Measurements from ENCODE around the gene OR4K17. TPM values are rescaled to one million over a fixed set of nuclear protein-coding genes. Genes with fewer than 3 reads are reported as not detected.
"Not testable (repeated sequence)": the region's sequence is repeated elsewhere in the genome, so short reads cannot be mapped to it uniquely, and the experiment has no call there.

The OR4K17 gene
- total RNA-seq, result not detected

GRCh38 chr14:20110438-20110837 is at the start of gene OR4K17:
TSS of gene OR4K17 (plus strand) at chr14:20110739. CDS start at chr14:20117500, 6,761 bp downstream.
- DNase-seq (ENCODE audit: low spot score in 2 of 2), result no peak
- FAIRE-seq, result no peak

GRCh38 chr14:20092050-20092449 is 18.5 kb upstream of the OR4K17 start:
- DNase-seq (ENCODE audit: low spot score in 2 of 2) (no peak), FAIRE-seq (no peak)

GRCh38 chr14:20093442-20093841 is 17.1 kb upstream of the OR4K17 start:
- DNase-seq (ENCODE audit: low spot score in 2 of 2), result no peak
- FAIRE-seq, result no peak

- FAIRE-seq; DNase-seq (ENCODE audit: low spot score in 2 of 2): not testable (repeated sequence)
Measured at GRCh38 chr14:20098926-20099770, 11.4 kb upstream of the OR4K17 start.

GRCh38 chr14:20112321-20112720 is 1.8 kb downstream of the OR4K17 start:
- FAIRE-seq, result no peak
- DNase-seq (ENCODE audit: low spot score in 2 of 2), result no peak

GRCh38 chr14:20116748-20117147 is 6.2 kb downstream of the OR4K17 start:
- DNase-seq (ENCODE audit: low spot score in 2 of 2) (no peak), FAIRE-seq (no peak)

- DNase-seq (ENCODE audit: low spot score in 2 of 2) (no peak), FAIRE-seq (no peak)
Measured at GRCh38 chr14:20118795-20119194, 8.3 kb downstream of the OR4K17 start.

DNA sequence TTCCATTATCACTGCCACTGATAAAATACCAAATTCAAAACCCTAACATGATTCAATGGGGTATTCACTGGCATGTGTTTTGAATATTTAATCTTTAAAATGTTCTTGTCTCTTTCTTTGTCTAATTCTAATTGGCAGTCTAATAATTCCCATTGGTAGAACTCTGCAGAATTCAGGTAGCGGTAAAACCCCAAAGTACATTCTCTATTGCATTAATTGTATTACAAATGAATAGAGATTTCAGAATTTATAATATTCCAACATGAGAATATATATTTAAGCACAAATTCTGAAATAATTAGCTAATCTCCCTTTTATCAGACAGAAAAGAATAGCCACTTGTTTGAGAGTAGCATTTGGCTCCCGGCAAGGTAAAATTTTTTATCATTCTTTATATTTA is 28.0 kb downstream of the OR4K17 start, which contains the start of gene OR4N5:
Gene OR4N5, plus strand, starts transcription at position 301 of the 400 bp plus-strand sequence. CDS start 4,916 bp downstream, outside the sequence.
- DNase-seq (ENCODE audit: low spot score in 2 of 2) (no peak), FAIRE-seq (no peak)

DNA sequence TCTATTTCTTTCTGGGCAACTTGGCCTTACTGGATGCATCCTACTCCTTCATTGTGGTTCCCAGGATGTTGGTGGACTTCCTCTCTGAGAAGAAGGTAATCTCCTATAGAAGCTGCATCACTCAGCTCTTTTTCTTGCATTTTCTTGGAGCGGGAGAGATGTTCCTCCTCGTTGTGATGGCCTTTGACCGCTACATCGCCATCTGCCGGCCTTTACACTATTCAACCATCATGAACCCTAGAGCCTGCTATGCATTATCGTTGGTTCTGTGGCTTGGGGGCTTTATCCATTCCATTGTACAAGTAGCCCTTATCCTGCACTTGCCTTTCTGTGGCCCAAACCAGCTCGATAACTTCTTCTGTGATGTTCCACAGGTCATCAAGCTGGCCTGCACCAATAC is 33.4 kb downstream of the OR4K17 start:
- DNase-seq (ENCODE audit: low spot score in 2 of 2) (no peak), FAIRE-seq (no peak)

- FAIRE-seq (no peak), DNase-seq (ENCODE audit: low spot score in 2 of 2) (no peak)
Measured at GRCh38 chr14:20144820-20145219, 34.3 kb downstream of the OR4K17 start.

GRCh38 chr14:20164462-20164861 is 53.9 kb downstream of the OR4K17 start:
- no peak for DNase-seq (ENCODE audit: low spot score in 2 of 2)
- no peak for FAIRE-seq

DNA sequence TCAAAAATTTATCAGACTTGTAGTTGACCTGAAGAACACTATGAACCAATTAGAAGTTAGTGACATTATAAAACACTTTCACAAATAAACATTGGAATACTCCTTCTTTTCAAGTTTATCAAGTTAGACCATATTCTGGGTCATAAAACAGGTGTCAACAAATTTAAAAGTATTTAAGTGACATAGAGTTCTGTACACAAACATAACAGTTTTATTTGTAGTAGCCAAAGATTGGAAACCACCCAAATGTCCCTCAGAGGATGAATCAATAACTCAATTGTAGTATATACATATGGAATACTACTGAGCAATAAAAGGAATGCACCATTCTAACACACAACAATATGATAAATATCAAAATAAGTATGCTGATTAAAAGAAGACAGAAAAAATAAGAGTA is 56.6 kb downstream of the OR4K17 start:
- FAIRE-seq (no peak), DNase-seq (ENCODE audit: low spot score in 2 of 2) (no peak)

DNA sequence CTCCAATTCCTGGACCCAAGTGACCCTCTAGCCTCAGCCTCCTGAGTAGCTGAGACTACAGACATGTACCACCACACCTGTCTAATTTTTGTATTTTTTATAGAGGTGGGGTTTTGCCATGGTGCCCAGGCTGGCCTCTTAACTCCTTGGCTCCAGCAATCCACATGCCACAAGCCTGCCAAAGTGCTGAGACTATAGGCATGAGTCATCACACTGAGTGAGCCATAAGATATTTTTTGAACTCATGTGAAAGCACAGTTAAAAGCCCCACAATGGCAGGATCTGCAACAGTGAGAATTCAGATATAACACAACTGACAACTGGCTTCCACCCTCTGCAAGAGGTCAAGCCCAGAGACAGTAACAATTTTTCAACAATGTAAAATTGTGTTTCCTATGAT is 59.3 kb downstream of the OR4K17 start:
- DNase-seq (ENCODE audit: low spot score in 2 of 2); FAIRE-seq: not testable (repeated sequence)

Small RNA genes lying within 50 kb of the gene (small RNA-seq; reads per million reads assigned to genes)
- gene RNA5SP380, result not detected

Other genes with a start within 250 kb of the OR4K17 start
- gene OR4K2, start 235.6 kb upstream of the OR4K17 start, total RNA-seq, result not detected
- gene OR4K5, start 190.1 kb upstream of the OR4K17 start, total RNA-seq, result not detected
- not detected for gene OR4K1, start 179.8 kb upstream of the OR4K17 start, total RNA-seq
- gene OR4K15, start 135.1 kb upstream of the OR4K17 start, total RNA-seq, result not detected
- gene OR4Q2, start 108.6 kb upstream of the OR4K17 start, total RNA-seq, result not detected
- gene OR4K14, start 91.4 kb upstream of the OR4K17 start, total RNA-seq, result not detected
- not detected for gene OR4K13, start 74.7 kb upstream of the OR4K17 start, total RNA-seq
- not detected for gene OR4L1, start 50.7 kb upstream of the OR4K17 start, total RNA-seq
- not detected for gene OR4N5, start 28.1 kb downstream of the OR4K17 start, total RNA-seq
- gene OR11G2, start 80.2 kb downstream of the OR4K17 start, total RNA-seq, result not detected
- gene OR11H6, start 113.0 kb downstream of the OR4K17 start, total RNA-seq, result not detected
- gene OR11H7, start 118.2 kb downstream of the OR4K17 start, total RNA-seq, result not detected
- gene OR11H4, start 128.5 kb downstream of the OR4K17 start, total RNA-seq, result not detected
- 30.6 TPM for gene TTC5, start 195.2 kb downstream of the OR4K17 start, total RNA-seq
- gene CCNB1IP1, start 222.5 kb downstream of the OR4K17 start, total RNA-seq, result 86.0 TPM
- 20.8 TPM for gene PARP2, start 232.9 kb downstream of the OR4K17 start, total RNA-seq